T-helper 1 cell treated with Interleukin-12 subunit alpha and Interleukin-12 subunit beta and Interleukin-4 antibody, amounts not matched to agents 30 μg/mL and 1 μg/mL, for 36 hours (primary cell): ENCODE measurements around the gene MYO7A.

ENCODE experiments used
- H3K27ac Mint-ChIP-seq: one replicate; pipeline ENCODE4 v1.8.0; 2021; ENCODE audit warnings: mild to moderate bottlenecking, mixed read lengths
- H3K27me3 Mint-ChIP-seq: one replicate; pipeline ENCODE4 v1.8.0; 2021; ENCODE audit warnings: low read depth, mixed read lengths
- H3K36me3 Mint-ChIP-seq: one replicate; pipeline ENCODE4 v1.8.0; 2021; ENCODE audit warnings: low read depth, mixed read lengths
- H3K4me1 Mint-ChIP-seq: one replicate; pipeline ENCODE4 v1.8.0; 2021; ENCODE audit warnings: low read depth, mixed read lengths
- H3K4me3 Mint-ChIP-seq: one replicate; pipeline ENCODE4 v1.8.0; 2021; ENCODE audit warnings: mild to moderate bottlenecking, moderate library complexity, mixed read lengths
- H3K9me3 Mint-ChIP-seq: one replicate; pipeline ENCODE4 v1.8.0; 2021; ENCODE audit warnings: mixed read lengths

Gene MYO7A

GRCh38 chr11:77149716-77150392 lies 21.8 kb downstream of the MYO7A start:
- Mint-ChIP-seq H3K36me3 (no peaks in the 10 kb centered on the region), H3K27ac (no peak overlapping the region), H3K27me3 (peaks cover 12% of the 10 kb centered on the region)

DNA sequence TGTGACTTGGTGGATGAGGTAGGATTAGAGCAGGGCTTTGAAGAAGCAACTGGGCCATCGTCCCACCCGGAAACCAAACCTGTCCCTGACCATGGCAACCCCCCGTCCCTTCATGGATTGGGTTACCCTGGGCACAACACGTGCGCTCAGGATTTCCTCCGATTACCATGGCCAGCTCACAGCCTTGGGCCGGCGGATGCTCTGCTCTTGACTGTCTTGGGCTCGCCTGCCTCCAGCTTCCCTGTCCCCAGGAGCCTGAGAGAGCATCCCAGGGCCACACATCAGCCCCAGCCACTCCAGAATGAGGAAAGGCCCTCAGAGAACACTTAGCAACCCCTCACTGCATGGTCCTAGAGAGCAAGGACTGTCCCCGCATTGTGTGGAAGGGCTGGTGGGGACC lies 22.8 kb downstream of the MYO7A start:
- H3K27ac Mint-ChIP-seq, result no peak overlapping the region
- H3K4me1 Mint-ChIP-seq, result peaks cover 34% of the 10 kb centered on the region
- no peak overlapping the region for H3K4me3 Mint-ChIP-seq
- no peaks in the 10 kb centered on the region for H3K36me3 Mint-ChIP-seq
- peaks cover 11% of the 10 kb centered on the region for H3K27me3 Mint-ChIP-seq
- H3K9me3 Mint-ChIP-seq, result no peaks in the 10 kb centered on the region

More at GRCh38 chr11:77149716-77150392, 21.8 kb downstream of the MYO7A start:
- no peaks in the 10 kb centered on the region for H3K9me3 Mint-ChIP-seq
- no peak overlapping the region for H3K4me3 Mint-ChIP-seq
- peaks cover 33% of the 10 kb centered on the region for H3K4me1 Mint-ChIP-seq

GRCh38 chr11:77151804-77152509 lies 23.9 kb downstream of the MYO7A start:
- no peaks in the 10 kb centered on the region for H3K9me3 Mint-ChIP-seq
- peak overlapping the region; percentile 46 for H3K4me3 Mint-ChIP-seq
- peaks cover 6% of the 10 kb centered on the region for H3K27me3 Mint-ChIP-seq
- H3K4me1 Mint-ChIP-seq, result peaks cover 34% of the 10 kb centered on the region
- H3K36me3 Mint-ChIP-seq, result no peaks in the 10 kb centered on the region
- peak overlapping the region; percentile 72 for H3K27ac Mint-ChIP-seq

- H3K27ac Mint-ChIP-seq, result peak overlapping the region; percentile 53
- H3K9me3 Mint-ChIP-seq, result no peaks in the 10 kb centered on the region
- no peaks in the 10 kb centered on the region for H3K36me3 Mint-ChIP-seq
- peak overlapping the region; percentile 22 for H3K4me3 Mint-ChIP-seq
- H3K27me3 Mint-ChIP-seq, result peaks cover 6% of the 10 kb centered on the region
- H3K4me1 Mint-ChIP-seq, result peaks cover 34% of the 10 kb centered on the region
Observed at GRCh38 chr11:77152846-77153245, 24.8 kb downstream of the MYO7A start.

GRCh38 chr11:77153276-77154185 lies 25.5 kb downstream of the MYO7A start:
- H3K27ac Mint-ChIP-seq, result peak overlapping the region; percentile 53
- no peaks in the 10 kb centered on the region for H3K36me3 Mint-ChIP-seq
- no peak overlapping the region for H3K4me3 Mint-ChIP-seq
- H3K9me3 Mint-ChIP-seq, result no peaks in the 10 kb centered on the region
- peaks cover 29% of the 10 kb centered on the region for H3K4me1 Mint-ChIP-seq
- peaks cover 2% of the 10 kb centered on the region for H3K27me3 Mint-ChIP-seq

DNA sequence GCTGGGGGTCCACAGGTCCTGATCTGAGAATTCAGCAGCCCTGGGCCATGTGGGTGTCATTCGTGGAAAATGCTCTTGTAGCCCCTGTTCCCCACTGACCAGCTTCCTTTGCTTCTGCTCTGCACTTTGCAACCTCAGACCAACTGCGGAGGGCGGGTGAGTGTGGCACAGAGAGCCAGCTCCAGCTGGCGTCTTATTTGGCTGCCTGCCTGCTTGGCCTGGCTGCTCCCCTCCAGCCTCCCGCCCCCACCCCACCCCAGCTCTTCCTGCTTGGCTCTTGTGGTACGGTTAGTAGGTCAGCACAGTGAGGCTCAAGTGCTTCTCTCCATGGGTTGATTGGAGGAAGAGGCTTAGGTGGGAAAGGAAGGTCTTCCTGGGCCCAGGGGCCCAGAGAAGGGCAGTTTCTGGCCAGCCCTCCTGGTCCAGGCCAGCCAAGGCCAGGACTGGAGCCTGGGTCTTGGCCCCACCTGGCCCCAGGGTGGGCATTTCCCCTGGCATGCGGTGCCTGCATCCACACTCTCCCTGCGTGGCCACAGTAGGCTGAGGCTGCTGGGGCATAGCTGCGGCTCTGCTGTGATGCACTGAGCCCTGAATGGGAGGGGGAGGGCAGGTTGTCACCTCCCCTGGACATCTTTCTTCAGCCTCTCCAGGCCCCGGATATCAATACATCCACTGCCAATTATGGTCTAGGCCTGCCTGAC lies 26.5 kb downstream of the MYO7A start:
- no peaks in the 10 kb centered on the region for H3K36me3 Mint-ChIP-seq
- H3K9me3 Mint-ChIP-seq, result no peaks in the 10 kb centered on the region
- H3K27me3 Mint-ChIP-seq, result peaks cover 6% of the 10 kb centered on the region
- H3K4me1 Mint-ChIP-seq, result peaks cover 29% of the 10 kb centered on the region
- no peak overlapping the region for H3K27ac Mint-ChIP-seq
- no peak overlapping the region for H3K4me3 Mint-ChIP-seq

- Mint-ChIP-seq H3K36me3 (no peaks in the 10 kb centered on the region), H3K9me3 (no peaks in the 10 kb centered on the region), H3K4me3 (no peak overlapping the region), H3K4me1 (peaks cover 29% of the 10 kb centered on the region), H3K27me3 (peaks cover 6% of the 10 kb centered on the region), H3K27ac (no peak overlapping the region)
Observed at GRCh38 chr11:77155082-77155475, 27.0 kb downstream of the MYO7A start.

DNA sequence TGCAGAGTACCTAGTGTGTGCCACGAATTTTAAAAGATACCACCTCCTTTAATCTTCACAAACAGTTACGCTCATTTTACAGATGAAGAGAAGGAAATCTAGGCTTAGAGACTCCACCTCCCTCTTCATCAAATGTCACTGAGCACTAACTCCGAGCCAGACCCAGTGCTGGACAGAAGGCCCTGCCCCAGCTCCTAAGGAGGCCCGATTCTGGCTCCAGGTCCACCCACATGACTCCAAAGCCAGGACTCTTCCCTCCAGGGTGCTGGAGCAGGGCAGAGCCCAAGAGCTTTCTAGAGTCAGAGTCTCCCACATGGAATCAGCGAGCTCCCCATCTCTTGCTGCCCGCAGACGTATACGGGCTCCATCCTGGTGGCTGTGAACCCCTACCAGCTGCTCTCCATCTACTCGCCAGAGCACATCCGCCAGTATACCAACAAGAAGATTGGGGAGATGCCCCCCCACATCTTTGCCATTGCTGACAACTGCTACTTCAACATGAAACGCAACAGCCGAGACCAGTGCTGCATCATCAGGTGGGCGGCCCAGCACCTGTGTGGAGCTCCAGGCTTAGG lies 27.6 kb downstream of the MYO7A start:
- no peak overlapping the region for H3K27ac Mint-ChIP-seq
- peaks cover 6% of the 10 kb centered on the region for H3K27me3 Mint-ChIP-seq
- H3K9me3 Mint-ChIP-seq, result no peaks in the 10 kb centered on the region
- H3K4me1 Mint-ChIP-seq, result peaks cover 29% of the 10 kb centered on the region
- H3K4me3 Mint-ChIP-seq, result no peak overlapping the region
- no peaks in the 10 kb centered on the region for H3K36me3 Mint-ChIP-seq

GRCh38 chr11:77156396-77157195 lies 28.6 kb downstream of the MYO7A start:
- H3K4me3 Mint-ChIP-seq, result no peak overlapping the region
- H3K4me1 Mint-ChIP-seq, result peaks cover 24% of the 10 kb centered on the region
- no peaks in the 10 kb centered on the region for H3K9me3 Mint-ChIP-seq
- H3K27ac Mint-ChIP-seq, result no peak overlapping the region
- H3K36me3 Mint-ChIP-seq, result no peaks in the 10 kb centered on the region
- peaks cover 9% of the 10 kb centered on the region for H3K27me3 Mint-ChIP-seq

GRCh38 chr11:77158041-77158695 lies 30.1 kb downstream of the MYO7A start:
- no peak overlapping the region for H3K4me3 Mint-ChIP-seq
- H3K36me3 Mint-ChIP-seq, result no peaks in the 10 kb centered on the region
- peaks cover 8% of the 10 kb centered on the region for H3K4me1 Mint-ChIP-seq
- H3K27me3 Mint-ChIP-seq, result peaks cover 9% of the 10 kb centered on the region
- no peaks in the 10 kb centered on the region for H3K9me3 Mint-ChIP-seq
- no peak overlapping the region for H3K27ac Mint-ChIP-seq

GRCh38 chr11:77159219-77159936 lies 31.3 kb downstream of the MYO7A start:
- Mint-ChIP-seq H3K9me3 (no peaks in the 10 kb centered on the region), H3K4me1 (peaks cover 2% of the 10 kb centered on the region), H3K27me3 (peaks cover 9% of the 10 kb centered on the region), H3K27ac (no peak overlapping the region), H3K36me3 (no peaks in the 10 kb centered on the region), H3K4me3 (no peak overlapping the region)

GRCh38 chr11:77159937-77160495 lies 32.0 kb downstream of the MYO7A start:
- Mint-ChIP-seq H3K4me3 (no peak overlapping the region), H3K36me3 (no peaks in the 10 kb centered on the region), H3K4me1 (peaks cover 2% of the 10 kb centered on the region), H3K27ac (no peak overlapping the region), H3K27me3 (peaks cover 9% of the 10 kb centered on the region), H3K9me3 (no peaks in the 10 kb centered on the region)
